GM23338 (cell line): ENCODE results near the gene LRRC4B. TPM values are rescaled to one million over a fixed set of nuclear protein-coding genes. Genes with fewer than 3 reads are reported as not detected.
A peak's percentile ranks its signal among the peaks of the same experiment; 100 is the strongest.

Experiments
- ATAC-seq: fragments of 200-7000 bp; cut with Tn5 transposase; 3 replicates; pipeline ENCODE4 v1.9.1; 2020
- DNase-seq: peaks from one replicate; pipeline ENCODE4 v3.0.0-alpha.2; 2015; ENCODE audit warnings: low spot score
- H2AFZ ChIP-seq: fragments of 200-600 bp; sonication (generic); 2 replicates; pipeline ENCODE4 v1.8.0; 2016; ENCODE audit warnings: antibody characterized with exemption, mild to moderate bottlenecking, moderate library complexity
- H3F3A ChIP-seq: fragments of 200-600 bp; sonication (generic); replicated peaks from 2 replicates; pipeline ENCODE4 v1.8.0; 2017; ENCODE audit warnings: antibody characterized with exemption, mixed run types, low read depth
- H3K27ac ChIP-seq: fragments of 200-600 bp; sonication (generic); 2 replicates; pipeline ENCODE4 v1.6.1; 2016; ENCODE audit warnings: low read depth
- H3K27me3 ChIP-seq: fragments of 200-600 bp; sonication (generic); 2 replicates; pipeline ENCODE4 v1.8.0; 2016; ENCODE audit warnings: mild to moderate bottlenecking, mixed run types, moderate library complexity; ENCODE audit not compliant: insufficient read depth
- H3K36me3 ChIP-seq: fragments of 200-600 bp; sonication (generic); 2 replicates; pipeline ENCODE4 v1.8.0; 2016; ENCODE audit warnings: mild to moderate bottlenecking; ENCODE audit not compliant: insufficient read depth
- H3K4me1 ChIP-seq: fragments of 200-600 bp; sonication (generic); 2 replicates; pipeline ENCODE4 v1.8.0; 2016; ENCODE audit warnings: mild to moderate bottlenecking, moderate library complexity; ENCODE audit not compliant: insufficient read depth
- H3K4me2 ChIP-seq: fragments of 200-600 bp; sonication (generic); 2 replicates; pipeline ENCODE4 v1.7.1; 2017; ENCODE audit warnings: mixed run types
- H3K4me3 ChIP-seq: fragments of 200-600 bp; sonication (generic); 2 replicates; pipeline ENCODE4 v1.6.1; 2016; ENCODE audit warnings: mixed run types
- H3K79me2 ChIP-seq: fragments of 200-600 bp; sonication (generic); replicated peaks from 2 replicates; pipeline ENCODE4 v1.8.0; 2017; ENCODE audit warnings: mild to moderate bottlenecking; ENCODE audit not compliant: insufficient read depth
- H3K9me2 ChIP-seq: fragments of 200-600 bp; sonication (generic); 2 replicates; pipeline ENCODE4 v1.8.0; 2017; ENCODE audit not compliant: insufficient read depth
- H4K20me1 ChIP-seq: fragments of 200-600 bp; sonication (generic); replicated peaks from 2 replicates; pipeline ENCODE4 v1.8.0; 2017; ENCODE audit warnings: mild to moderate bottlenecking; ENCODE audit not compliant: insufficient read depth
- H3K27ac Mint-ChIP-seq: 2 replicates; pipeline ENCODE4 v1.8.0; 2020; ENCODE audit warnings: inconsistent platforms, mild to moderate bottlenecking, moderate library complexity, mixed read lengths
- H3K27me3 Mint-ChIP-seq: 3 replicates; pipeline ENCODE4 v1.8.0; 2022; ENCODE audit warnings: low read depth, mild to moderate bottlenecking, moderate library complexity, mixed read lengths, inconsistent platforms; ENCODE audit not compliant: insufficient read depth, poor library complexity
- H3K36me3 Mint-ChIP-seq: 3 replicates; pipeline ENCODE4 v1.8.0; 2021; ENCODE audit warnings: low read depth, mild to moderate bottlenecking, inconsistent platforms, moderate library complexity, mixed read lengths
- H3K4me1 Mint-ChIP-seq: 3 replicates; pipeline ENCODE4 v1.8.0; 2020; ENCODE audit warnings: mild to moderate bottlenecking, inconsistent platforms, mixed read lengths
- H3K4me3 Mint-ChIP-seq: 3 replicates; pipeline ENCODE4 v1.8.0; 2021; ENCODE audit warnings: moderate library complexity, mild to moderate bottlenecking, inconsistent platforms, mixed read lengths
- H3K9me3 Mint-ChIP-seq: 3 replicates; pipeline ENCODE4 v1.8.0; 2020; ENCODE audit warnings: moderate library complexity, mild to moderate bottlenecking, inconsistent platforms, mixed read lengths
- CREB1 ChIP-seq: fragments of 250-450 bp; sonication (Bioruptor Pico); IDR thresholded peaks from 2 replicates; pipeline ENCODE4 v1.5.0; 2020; ENCODE audit warnings: low read depth, mild to moderate bottlenecking, moderate library complexity
- ETS1 ChIP-seq: IDR thresholded peaks from 2 replicates; pipeline ENCODE4 v1.6.1; 2016; ENCODE audit warnings: antibody characterized with exemption
- EZH2 ChIP-seq: fragments of 200-600 bp; sonication (generic); IDR thresholded peaks from one replicate; pipeline ENCODE4 v1.8.0; 2017; ENCODE audit warnings: antibody characterized with exemption, mild to moderate bottlenecking, low read depth; ENCODE audit not compliant: unreplicated experiment
- EZH2phosphoT487 ChIP-seq: fragments of 200-600 bp; sonication (generic); IDR thresholded peaks from one replicate; pipeline ENCODE4 v1.8.1; 2018; ENCODE audit warnings: antibody characterized with exemption; ENCODE audit not compliant: unreplicated experiment
- JUNB ChIP-seq: IDR thresholded peaks from one replicate; pipeline ENCODE4 v1.6.1; 2016; ENCODE audit warnings: antibody characterized with exemption; ENCODE audit not compliant: unreplicated experiment
- NANOG ChIP-seq: IDR thresholded peaks from 2 replicates; pipeline ENCODE4 v1.6.1; 2016; ENCODE audit warnings: antibody characterized with exemption, borderline replicate concordance
- POLR2AphosphoS5 ChIP-seq: IDR thresholded peaks from 2 replicates; pipeline ENCODE4 v1.6.1; 2016; ENCODE audit warnings: antibody characterized with exemption, low read depth
- STAT1 ChIP-seq: IDR thresholded peaks from one replicate; pipeline ENCODE4 v1.6.1; 2016; ENCODE audit warnings: antibody characterized with exemption; ENCODE audit not compliant: unreplicated experiment
- ZNF114 ChIP-seq: fragments of 250-450 bp; sonication (Bioruptor Pico); IDR thresholded peaks from 2 replicates; pipeline ENCODE4 v1.5.0; 2020; ENCODE audit warnings: mild to moderate bottlenecking, moderate library complexity
- ZNF331 ChIP-seq: fragments of 250-450 bp; sonication (Bioruptor Pico); IDR thresholded peaks from 2 replicates; pipeline ENCODE4 v1.5.0; 2020; ENCODE audit warnings: low read depth, mild to moderate bottlenecking, moderate library complexity
- ZNF462 ChIP-seq: fragments of 250-450 bp; sonication (Bioruptor Pico); IDR thresholded peaks from 2 replicates; pipeline ENCODE4 v1.5.0; 2020; ENCODE audit warnings: mild to moderate bottlenecking, moderate library complexity
- polyA plus RNA-seq: library from polyadenylated mRNA; unstranded; fragments of >200 nt; fragmentation: Nextera tagmentation; extraction: Ambion mirVana; gene quantifications from 2 replicates; pipeline ENCODE4 v1.2.1, GENCODE V29; 2016
- total RNA-seq: library from RNA; depleted of rRNA; stranded (reverse); fragments of >200 nt; shearing (Covaris generic); gene quantifications from 2 replicates; pipeline ENCODE4 v1.2.3, GENCODE V29; 2014
- TF ChIP-seq, protein P1 (sequence below): IDR thresholded peaks from one replicate; pipeline ENCODE4 v1.6.1; 2018; ENCODE audit warnings: antibody characterized with exemption; ENCODE audit not compliant: unreplicated experiment
- TF ChIP-seq, protein P2 (sequence below), 2 experiments: fragments of 200-600 bp in 1 of 2; sonication (generic) in 1 of 2; conservative IDR thresholded peaks; 2 replicates each; pipeline versions ENCODE4 v1.5.1 to v1.6.1; 2016 to 2017; ENCODE audit warnings: antibody characterized with exemption in 2 of 2, low read depth in 2 of 2, mild to moderate bottlenecking in 2 of 2, moderate library complexity in 1 of 2

The LRRC4B gene
- total and polyA plus RNA-seq, 2 experiments from 2014 or later = 2.0 to 13.2 TPM

DNA sequence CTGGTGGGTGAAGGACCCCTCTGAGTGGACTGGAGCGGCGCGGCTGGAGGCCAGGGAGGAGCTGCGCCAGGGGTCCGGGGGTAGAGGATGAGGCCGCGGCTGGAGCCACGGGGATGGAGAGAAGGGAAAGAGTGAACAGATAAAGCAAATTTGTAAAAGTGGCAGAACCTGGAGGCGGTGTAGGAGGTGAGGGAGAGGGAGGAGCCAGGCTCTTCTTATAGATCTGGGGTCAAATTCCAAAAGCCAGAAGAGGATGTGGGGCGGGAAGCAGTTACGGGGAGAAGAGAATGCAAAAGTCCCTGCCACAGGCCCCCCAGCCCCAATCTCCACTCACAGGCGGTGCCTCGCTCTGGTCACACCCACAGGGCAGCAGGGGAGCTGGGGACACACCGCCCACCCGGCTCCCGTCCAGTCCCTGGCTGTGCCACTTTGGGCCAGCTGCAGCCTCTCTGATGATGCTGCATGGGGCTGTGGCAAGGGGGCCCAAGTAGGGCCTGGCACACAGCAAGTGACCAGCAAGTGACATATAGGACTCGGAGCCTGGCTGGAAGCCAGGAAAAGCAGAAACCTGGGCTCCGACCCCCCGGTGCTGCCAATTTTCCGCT, 11.1 kb downstream of the LRRC4B start:
- H3K27me3 ChIP-seq = peaks cover 52% of the 10 kb centered on the region
- H3K27me3 Mint-ChIP-seq = peaks cover 16% of the 10 kb centered on the region
- H3K4me1 Mint-ChIP-seq = no peaks in the 10 kb centered on the region
- no peaks in the 10 kb centered on the region for H3K36me3 ChIP-seq
- no peaks in the 10 kb centered on the region for H3K79me2 ChIP-seq
- DNase-seq = peak; percentile 60
- no peak overlapping the region for H3K27ac ChIP-seq
- no peaks in the 10 kb centered on the region for H3K9me2 ChIP-seq
- H2AFZ ChIP-seq = no peak overlapping the region; the same call in 1 of the 2 replicates
- peak overlapping the region; percentile 92 for H3K4me2 ChIP-seq
- peaks cover 43% of the 10 kb centered on the region for H3K36me3 Mint-ChIP-seq
- ATAC-seq = no peak
- H3K4me3 Mint-ChIP-seq = no peak overlapping the region
- peaks cover 98% of the 10 kb centered on the region for H3K9me3 Mint-ChIP-seq
- H3K27ac Mint-ChIP-seq = no peak overlapping the region
- peaks cover 3% of the 10 kb centered on the region; the same call in 1 of the 2 replicates for H3K4me1 ChIP-seq
- TF ChIP-seq ZNF114 (CRISPR knock-in tag) (no peak), ZNF462 (CRISPR knock-in tag) (no peak), NANOG (no peak), ETS1 (no peak), EZH2phosphoT487 (no peak), EZH2 (no peak), JUNB (no peak), STAT1 (no peak), ZNF331 (CRISPR knock-in tag) (no peak), POLR2AphosphoS5 (no peak), CREB1 (no peak)
- TF ChIP-seq, protein P1, sequence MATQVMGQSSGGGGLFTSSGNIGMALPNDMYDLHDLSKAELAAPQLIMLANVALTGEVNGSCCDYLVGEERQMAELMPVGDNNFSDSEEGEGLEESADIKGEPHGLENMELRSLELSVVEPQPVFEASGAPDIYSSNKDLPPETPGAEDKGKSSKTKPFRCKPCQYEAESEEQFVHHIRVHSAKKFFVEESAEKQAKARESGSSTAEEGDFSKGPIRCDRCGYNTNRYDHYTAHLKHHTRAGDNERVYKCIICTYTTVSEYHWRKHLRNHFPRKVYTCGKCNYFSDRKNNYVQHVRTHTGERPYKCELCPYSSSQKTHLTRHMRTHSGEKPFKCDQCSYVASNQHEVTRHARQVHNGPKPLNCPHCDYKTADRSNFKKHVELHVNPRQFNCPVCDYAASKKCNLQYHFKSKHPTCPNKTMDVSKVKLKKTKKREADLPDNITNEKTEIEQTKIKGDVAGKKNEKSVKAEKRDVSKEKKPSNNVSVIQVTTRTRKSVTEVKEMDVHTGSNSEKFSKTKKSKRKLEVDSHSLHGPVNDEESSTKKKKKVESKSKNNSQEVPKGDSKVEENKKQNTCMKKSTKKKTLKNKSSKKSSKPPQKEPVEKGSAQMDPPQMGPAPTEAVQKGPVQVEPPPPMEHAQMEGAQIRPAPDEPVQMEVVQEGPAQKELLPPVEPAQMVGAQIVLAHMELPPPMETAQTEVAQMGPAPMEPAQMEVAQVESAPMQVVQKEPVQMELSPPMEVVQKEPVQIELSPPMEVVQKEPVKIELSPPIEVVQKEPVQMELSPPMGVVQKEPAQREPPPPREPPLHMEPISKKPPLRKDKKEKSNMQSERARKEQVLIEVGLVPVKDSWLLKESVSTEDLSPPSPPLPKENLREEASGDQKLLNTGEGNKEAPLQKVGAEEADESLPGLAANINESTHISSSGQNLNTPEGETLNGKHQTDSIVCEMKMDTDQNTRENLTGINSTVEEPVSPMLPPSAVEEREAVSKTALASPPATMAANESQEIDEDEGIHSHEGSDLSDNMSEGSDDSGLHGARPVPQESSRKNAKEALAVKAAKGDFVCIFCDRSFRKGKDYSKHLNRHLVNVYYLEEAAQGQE = no peak
- TF ChIP-seq, protein P2, sequence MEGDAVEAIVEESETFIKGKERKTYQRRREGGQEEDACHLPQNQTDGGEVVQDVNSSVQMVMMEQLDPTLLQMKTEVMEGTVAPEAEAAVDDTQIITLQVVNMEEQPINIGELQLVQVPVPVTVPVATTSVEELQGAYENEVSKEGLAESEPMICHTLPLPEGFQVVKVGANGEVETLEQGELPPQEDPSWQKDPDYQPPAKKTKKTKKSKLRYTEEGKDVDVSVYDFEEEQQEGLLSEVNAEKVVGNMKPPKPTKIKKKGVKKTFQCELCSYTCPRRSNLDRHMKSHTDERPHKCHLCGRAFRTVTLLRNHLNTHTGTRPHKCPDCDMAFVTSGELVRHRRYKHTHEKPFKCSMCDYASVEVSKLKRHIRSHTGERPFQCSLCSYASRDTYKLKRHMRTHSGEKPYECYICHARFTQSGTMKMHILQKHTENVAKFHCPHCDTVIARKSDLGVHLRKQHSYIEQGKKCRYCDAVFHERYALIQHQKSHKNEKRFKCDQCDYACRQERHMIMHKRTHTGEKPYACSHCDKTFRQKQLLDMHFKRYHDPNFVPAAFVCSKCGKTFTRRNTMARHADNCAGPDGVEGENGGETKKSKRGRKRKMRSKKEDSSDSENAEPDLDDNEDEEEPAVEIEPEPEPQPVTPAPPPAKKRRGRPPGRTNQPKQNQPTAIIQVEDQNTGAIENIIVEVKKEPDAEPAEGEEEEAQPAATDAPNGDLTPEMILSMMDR (conservative IDR thresholded peaks at IDR 0.05; ENCODE audit: low read depth in 2 of 2) = no peak
- H3K4me3 ChIP-seq = peak overlapping the region; percentile 89
- no peaks in the 10 kb centered on the region for H4K20me1 ChIP-seq
- H3F3A ChIP-seq = no peaks in the 10 kb centered on the region
